Inferior parietal cortex (tissue), 1 donor: ENCODE data around the gene LDLRAD4.

Experiments used
- DNase-seq: peaks from one replicate; pipeline ENCODE4 v3.0.0-alpha.2; 2016; ENCODE audit errors: extremely low spot score

The LDLRAD4 gene

GRCh38 chr18:13229001-13229671, 10.6 kb downstream of the LDLRAD4 start:
- no peak for DNase-seq

GRCh38 chr18:13231151-13231550, 12.6 kb downstream of the LDLRAD4 start:
- no peak for DNase-seq

- no peak for DNase-seq
These were observed 13.7 kb downstream of the LDLRAD4 start for GRCh38 chr18:13232086-13232917.

GRCh38 chr18:13232971-13233786, 14.6 kb downstream of the LDLRAD4 start:
- DNase-seq, result no peak

GRCh38 chr18:13233787-13234783, 15.5 kb downstream of the LDLRAD4 start:
- no peak for DNase-seq

GRCh38 chr18:13235421-13235831, 16.9 kb downstream of the LDLRAD4 start:
- DNase-seq, result no peak

- no peak for DNase-seq
These were observed 17.4 kb downstream of the LDLRAD4 start for GRCh38 chr18:13235981-13236380.

- no peak for DNase-seq
These were observed 17.9 kb downstream of the LDLRAD4 start for GRCh38 chr18:13236411-13236810.

- DNase-seq, result no peak
These were observed 18.5 kb downstream of the LDLRAD4 start for GRCh38 chr18:13237073-13237472.

GRCh38 chr18:13237641-13238040, 19.1 kb downstream of the LDLRAD4 start:
- DNase-seq, result no peak

GRCh38 chr18:13239171-13239956, 20.8 kb downstream of the LDLRAD4 start:
- DNase-seq, result no peak

GRCh38 chr18:13240060-13240725, 21.6 kb downstream of the LDLRAD4 start:
- DNase-seq, result no peak

- DNase-seq, result no peak
These were observed 22.7 kb downstream of the LDLRAD4 start for GRCh38 chr18:13241083-13241892.

- DNase-seq, result no peak
These were observed 23.3 kb downstream of the LDLRAD4 start for GRCh38 chr18:13241893-13242175.

- no peak for DNase-seq
These were observed 24.2 kb downstream of the LDLRAD4 start for GRCh38 chr18:13242797-13243196.

GRCh38 chr18:13243363-13243762, 24.8 kb downstream of the LDLRAD4 start:
- no peak for DNase-seq

- DNase-seq, result no peak
These were observed 25.6 kb downstream of the LDLRAD4 start for GRCh38 chr18:13244135-13244534.

- no peak for DNase-seq
These were observed 27.0 kb downstream of the LDLRAD4 start for GRCh38 chr18:13245481-13246000.

- no peak for DNase-seq
These were observed 27.6 kb downstream of the LDLRAD4 start for GRCh38 chr18:13246121-13246520.
